AG08395 (cell line): ENCODE measurements around the gene NKTR.
"Not testable (repeated sequence)": the region's sequence is repeated elsewhere in the genome, so short reads cannot be mapped to it uniquely, and the experiment has no call there.

Experiments used
- DNase-seq: peaks from one replicate; pipeline ENCODE4 v3.0.0; 2012; ENCODE audit warnings: mixed read lengths, low spot score

Gene NKTR

DNA sequence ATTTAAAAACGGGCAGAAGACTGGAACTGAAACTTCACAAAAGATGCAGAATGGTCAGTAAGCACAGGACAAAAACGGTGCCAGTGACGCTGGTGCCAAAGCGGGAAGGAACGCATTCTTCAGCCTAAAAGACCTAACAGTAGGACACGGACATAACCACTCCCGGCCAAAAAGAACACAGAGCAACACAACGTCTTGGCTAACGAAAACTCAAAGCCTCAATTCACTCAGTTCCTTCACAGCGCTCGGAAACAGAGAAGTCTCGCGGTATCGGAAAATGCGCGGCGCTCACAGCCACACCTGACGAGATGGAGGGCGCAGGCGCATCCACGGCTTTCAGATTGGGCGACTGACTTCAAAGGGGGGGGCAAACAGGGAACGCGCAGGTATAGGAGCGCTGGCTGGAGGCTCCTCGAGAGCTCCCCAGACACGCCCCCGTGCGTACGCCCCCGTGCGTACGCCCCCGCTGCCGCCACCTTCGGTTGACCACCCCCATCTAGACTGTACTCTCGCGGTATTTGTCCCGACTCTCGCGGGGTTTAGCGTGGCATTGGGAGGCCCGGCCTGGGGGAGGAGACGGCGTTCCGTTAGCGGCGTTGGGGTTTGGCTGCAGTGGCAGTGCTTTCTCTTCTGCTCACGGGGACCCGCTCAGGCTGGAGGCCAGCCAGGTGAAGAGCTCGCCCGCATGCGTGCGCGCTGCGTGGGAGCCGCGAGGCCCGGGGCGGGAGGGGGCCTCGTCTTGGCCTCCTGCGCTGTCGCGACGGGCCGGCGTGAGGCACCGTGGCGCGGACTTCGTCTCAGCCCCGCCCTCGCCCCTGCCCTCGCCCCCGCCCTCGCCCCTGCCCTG lies at the start of gene NKTR:
Gene NKTR, plus strand, starts transcription at position 576 of the 847 bp plus-strand sequence. CDS start 321 bp downstream, outside the sequence.
- DNase-seq = peak; percentile 95

DNA sequence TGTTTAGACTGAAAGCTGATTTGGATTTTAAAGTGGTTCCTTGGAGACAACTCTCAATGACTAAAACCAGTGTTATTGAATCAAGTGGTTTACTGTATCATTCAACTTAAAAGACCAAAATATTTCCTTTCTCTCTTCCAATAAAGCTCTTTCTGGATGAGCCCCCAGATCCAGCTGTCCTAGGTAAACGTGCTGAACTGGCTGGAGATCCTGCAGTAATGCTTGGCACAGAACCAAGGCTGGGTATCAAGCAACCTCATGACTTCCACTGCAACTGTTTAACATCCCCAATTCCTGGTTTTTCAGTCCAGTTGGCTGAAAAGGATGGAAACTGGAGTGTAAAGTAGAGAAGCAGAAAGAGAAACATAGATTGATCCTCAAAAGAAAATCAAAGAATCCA lies 47.7 kb upstream of the NKTR start:
- DNase-seq = no peak

DNA sequence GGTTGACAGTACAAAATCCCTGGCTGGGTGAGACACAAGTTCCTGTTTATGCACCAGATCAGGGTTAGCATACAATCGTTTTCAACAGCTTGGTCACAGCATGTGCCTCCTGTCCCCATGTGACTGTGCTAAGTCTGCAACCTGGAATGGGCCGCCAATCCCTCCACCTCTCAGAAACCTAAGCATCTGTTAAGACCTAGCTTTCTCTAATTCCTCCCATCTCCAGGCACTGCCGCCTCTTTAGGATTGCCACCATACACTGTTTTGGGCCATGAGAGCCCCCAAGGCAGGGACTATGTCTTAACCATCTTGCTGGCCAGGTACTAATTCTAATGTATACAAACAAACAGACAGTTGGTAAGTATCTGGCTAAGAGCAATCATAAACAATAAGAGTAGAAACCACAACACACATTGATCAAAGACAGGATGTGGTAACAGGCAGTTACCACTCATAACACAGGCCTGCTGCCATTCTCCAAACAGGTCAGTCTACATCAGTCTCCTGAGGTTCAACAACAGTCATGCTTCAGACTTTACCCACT lies 44.3 kb upstream of the NKTR start:
- no peak for DNase-seq

DNA sequence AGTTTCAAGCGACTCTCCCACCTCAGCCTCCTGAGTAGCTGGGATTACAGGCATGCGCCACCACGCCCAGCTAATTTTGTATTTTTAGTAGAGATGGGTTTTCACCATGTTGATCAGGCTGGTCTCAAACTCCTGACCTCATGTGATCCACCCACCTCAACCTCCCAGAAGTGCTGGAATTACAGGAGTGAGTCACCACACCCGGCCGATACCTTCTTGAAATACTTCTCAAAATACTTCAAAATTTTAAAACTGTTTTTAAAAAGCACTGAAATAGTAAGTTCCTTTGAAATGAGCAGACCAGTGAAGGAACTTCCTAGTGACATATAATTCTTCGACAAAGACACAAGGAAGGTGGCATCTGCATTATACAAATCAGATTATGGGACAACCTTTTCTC lies 43.7 kb upstream of the NKTR start:
- not testable (repeated sequence) for DNase-seq

DNA sequence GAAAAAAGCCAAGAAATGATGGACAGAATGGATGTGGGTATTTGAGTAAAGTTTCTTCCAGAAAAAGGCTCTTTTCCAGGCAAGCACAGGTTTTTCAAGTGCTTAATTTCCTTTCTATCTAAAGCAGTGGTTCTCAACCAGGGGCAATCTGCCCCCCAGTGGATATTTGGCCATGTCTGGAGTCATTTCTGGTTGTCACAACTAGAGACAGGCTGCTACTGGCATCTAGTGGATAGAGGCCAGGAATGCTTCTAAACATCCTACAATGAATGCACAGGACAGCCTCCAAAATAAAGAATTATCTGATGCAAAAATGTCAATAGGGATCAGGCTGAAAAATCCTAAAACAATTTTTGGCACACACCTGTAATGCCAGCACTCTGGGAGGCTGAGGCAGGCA lies 42.6 kb upstream of the NKTR start:
- DNase-seq = no peak

DNA sequence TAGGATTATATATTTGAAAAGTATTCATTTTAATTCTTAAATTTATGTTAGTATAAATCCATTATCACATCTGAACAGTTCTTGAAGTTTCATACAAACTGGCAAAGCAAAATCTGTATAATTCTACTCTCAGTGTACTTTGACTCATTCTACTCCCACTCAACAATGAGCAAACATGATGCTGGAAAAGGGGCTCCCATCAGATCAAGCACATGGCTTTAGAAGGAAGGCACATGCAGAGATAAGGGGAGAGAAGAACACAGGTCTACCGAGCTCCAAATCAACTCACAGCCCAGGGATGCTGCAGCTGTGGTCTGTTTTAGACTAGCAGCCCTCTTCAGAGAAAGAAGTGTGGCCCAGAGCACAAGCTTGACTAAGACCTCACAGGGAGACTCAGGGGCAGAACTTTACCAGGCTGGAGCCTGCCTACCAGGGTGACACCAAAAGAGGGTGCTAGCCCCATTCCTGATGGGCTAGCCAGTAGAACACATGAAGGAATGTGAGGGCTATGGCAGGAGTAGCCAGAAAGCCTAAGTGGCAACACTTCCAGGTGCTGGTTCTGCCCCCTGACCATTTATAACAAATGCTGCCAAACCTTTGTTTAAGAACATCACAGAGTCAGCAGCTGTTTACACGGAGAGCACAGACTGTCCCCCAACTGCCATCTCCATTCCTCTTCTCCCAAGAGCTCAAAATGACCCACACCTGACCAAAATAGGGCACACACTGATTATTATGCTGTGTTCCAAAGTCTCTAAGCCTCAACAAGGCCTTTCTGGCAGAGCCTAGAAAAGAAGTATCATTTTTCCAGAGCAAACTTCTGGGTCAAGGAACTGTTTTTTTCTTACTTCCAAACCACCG lies 38.2 kb upstream of the NKTR start:
- DNase-seq = no peak

DNA sequence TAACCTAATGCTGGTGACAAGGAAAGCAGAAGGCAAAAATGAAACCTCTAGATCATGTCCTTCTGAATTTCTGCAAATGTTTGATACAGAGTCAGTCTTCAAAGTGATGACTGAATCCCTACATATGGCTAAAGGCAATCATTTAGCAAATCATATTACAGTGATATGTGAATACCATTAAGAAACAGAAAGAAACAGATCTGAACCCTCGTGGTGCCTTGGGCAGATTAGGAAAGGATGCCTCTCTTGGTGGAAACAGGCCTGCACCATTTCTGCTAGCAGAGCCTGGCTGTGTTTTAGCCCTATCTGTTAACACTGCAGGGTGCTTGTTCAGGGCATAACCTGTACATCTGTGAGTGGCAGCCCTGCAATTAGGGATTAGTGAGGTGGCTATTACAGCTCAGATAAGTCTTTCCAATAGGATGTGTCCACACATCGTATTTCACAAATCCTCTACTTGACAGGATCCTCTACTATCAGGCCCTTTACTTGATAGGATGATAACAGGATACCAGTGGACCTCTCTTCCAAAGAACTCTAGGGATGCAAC lies 30.8 kb upstream of the NKTR start:
- no peak for DNase-seq

DNA sequence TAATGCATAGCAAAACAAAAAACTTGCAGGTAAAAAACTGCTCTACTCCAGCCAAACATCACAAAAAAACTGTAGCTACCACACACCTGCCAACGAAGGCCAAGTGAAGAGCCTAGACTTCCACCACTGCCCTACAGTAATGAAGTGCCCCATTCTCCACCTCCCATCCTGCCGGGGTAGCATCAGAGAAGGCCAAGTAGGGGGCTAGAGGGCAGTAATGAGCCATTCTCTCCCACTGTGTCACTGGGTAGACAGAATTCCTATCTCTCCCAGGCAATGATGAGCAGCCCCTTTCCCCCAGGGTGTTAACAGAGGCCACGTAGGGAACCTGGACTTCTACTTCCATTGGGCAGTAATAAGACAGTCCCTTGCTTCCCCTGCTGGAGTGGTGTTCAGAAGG lies 28.2 kb upstream of the NKTR start:
- DNase-seq = peak; percentile 65

DNA sequence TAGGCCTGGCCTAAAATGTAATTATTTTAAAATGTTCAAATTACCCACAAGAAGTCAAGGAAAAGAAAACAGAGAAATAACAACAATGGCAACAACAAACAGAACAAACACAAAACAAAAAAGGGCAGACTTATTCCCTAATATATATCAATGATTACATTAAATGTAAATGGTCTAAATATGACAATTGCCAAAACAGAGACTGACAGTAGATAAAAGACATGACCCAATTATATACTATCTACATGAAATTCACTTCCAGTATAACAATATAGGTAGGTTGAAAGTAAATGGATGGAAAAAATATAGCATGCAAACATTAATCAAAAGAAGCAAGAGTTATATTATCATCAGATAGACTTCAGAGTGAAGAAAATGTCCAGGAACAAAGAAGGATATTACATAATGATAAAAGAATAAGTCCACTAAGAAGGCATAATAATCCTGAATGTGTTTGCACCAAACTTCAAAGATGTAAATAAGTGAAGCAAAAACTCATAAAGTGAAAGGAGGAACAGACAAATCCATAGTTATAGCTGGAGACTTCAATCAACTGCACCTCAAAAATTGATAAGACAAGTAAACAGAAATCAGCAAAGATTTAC lies 25.2 kb upstream of the NKTR start:
- no peak for DNase-seq

DNA sequence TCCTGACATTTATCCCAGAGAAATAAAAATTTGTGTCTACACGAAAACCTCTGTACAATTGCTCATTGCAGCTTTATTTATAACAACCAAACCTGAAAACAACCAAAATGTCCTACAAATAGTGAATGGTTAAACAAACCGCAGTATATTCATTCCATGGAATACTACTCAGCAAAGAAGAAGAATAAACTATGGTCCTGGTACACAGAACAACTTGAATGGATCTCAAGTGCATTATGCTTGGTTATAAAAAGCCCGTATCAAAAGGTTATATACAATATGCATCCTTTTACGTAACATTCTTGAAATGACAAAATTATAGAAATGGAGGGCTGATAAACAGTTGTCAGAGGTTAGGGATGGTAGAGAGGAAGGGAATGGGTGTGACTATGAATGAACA lies 22.4 kb upstream of the NKTR start:
- DNase-seq = no peak

DNA sequence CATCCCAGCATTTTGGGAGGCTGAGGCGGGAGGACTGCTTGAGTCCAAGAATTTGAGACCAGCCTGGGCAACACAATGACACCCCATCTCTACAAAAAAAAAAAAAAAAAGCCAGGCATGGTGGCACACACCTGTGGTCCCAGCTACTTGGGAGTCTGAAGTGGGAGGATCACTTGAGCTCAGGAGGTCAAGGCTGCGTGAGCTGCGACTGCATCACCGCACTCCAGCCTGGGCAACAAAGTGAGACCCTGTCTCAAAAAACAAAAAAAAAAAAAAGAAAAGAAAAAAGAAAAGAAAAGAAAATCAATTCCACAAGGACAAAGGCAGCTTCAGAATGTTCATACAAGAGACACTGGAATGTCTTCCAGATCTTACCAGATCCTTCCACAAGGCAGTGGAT lies 21.1 kb upstream of the NKTR start:
- not testable (repeated sequence) for DNase-seq

DNA sequence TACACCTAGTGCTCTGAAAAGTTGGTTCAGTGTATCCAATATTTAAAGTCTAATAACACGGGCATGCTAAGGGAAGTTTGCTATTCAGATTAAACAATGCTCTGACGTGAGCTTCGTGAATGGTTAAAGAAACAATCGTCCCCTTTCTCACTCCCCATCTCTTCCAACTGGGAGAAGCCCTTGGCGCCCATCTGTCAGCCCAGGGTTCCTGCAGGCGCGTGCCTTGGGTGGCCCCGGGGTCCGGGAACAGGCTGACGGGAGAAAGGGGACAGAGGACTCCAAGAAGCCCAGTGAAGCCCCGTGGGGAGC lies 19.1 kb upstream of the NKTR start:
- no peak for DNase-seq

DNA sequence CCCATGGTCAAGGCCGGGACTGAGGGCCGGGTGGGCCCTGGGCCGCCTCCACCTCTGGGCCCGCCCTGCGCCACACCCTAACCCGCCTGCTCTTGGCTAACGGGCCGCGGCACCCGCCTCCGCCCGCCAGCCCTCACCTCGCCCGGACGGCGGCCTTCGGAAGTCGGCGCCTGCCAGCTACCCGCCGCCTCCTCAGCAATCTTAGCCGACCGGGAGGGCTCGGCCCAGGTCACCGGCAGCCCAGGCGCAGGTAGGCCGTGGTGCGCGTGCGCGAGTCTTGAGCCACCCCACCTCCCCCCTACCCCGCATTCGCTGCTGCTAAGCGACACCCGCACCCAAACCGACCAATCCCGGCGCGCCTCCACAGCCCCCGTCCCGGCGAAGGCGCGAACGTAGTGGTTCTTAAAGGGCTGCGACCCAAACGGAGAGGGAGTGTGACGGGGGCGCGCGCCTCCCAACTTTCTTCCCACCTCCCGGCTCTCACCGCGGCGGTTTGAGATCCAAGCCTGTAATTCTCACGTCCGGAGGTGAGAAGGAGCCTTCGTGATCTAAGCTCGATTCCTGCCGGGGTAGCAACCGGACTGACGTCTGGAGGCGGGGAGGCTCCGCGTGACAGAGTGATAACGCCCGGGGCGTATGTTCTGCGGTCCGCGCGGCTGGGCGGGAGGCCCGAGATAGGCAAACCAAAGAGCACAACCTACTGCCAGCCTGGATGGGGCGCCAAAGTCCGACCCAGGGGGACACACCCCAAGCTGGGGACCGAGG lies 18.6 kb upstream of the NKTR start, which contains the start of gene SEC22C:
Gene SEC22C, minus strand, starts transcription at position 259 of the 765 bp plus-strand sequence. CDS start 12,921 bp downstream, outside the sequence.
- DNase-seq = peak; percentile 100

DNA sequence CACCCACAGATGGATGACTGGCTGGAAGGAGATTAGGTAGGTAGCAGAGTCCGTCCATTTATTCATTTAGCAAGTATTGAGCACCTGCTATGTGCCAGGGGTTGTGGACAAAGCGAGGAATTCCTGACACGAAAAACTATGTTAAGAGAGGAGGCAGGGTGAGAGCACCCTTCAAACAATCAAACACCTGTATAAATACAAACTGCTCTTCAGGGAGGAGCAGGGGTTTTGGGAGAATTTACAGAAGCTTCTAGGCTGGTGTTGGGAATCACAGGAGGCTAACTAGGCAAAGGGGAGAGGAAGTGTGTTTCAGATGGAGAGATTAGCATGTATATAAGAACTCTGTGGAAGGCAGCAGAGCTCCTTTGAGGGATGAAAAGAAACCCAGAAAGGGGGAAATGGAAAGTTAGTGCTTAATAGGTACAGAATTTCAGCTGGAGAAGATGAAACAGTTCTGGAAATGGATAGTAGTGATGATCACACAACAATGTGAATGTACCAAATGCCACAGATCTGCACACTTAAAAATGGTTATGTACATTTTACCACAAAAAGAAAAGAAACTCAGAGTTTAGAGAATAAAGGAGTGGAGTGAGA lies 17.9 kb upstream of the NKTR start:
- no peak for DNase-seq

DNA sequence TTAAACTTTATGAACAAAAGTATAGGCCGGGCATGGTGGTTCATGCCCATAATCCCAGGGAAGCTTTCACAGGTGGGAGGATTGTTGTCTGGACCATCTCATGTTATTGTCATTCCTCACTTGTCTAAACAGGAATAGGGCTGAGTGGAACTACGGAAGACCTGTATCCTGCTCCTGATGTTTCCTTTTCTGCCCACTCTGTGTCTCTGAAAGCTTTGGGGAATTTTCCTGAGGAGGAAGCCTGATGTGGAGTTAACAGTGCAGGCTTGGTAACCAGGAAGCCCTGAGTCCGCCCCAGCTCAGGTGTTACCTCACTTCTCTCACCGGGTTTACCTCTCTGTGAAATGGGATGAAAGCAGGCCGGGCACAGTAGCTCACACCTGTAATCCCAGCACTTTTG lies 11.9 kb upstream of the NKTR start:
- no peak for DNase-seq

DNA sequence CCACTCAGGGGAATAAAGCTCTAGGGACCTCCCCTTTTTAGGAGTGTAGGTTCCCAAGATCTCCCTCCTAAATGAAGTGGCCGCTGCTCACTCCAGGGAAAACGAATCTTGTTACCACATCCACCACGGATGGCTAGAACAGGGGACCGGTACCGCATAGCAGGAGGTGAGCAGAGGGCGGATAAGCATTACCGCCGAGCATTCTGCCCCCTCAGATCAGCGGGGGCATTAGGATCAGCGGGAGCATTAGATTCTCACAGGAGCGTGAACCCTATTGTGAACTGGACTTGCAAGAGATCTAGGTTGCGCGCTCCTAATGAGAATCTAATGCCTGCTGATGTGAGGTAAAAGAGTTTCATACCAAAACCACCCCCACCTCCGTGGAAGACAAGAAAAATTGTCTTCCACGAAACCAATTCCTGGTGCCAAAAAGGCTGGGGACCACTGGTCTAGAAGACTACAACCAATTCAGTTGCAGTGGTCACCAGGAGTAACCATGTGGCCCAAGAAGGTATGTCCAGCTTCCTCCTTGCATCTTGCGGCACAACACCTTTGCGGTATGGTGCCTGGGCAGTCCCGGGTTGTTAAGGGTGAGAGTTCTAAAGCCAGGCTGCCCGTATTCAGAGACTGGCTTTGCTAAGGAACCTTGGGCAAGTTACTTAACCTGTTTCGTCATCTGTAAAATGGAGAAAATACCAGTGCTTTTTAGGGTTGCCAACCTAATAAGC lies 10.9 kb upstream of the NKTR start:
- no peak for DNase-seq

DNA sequence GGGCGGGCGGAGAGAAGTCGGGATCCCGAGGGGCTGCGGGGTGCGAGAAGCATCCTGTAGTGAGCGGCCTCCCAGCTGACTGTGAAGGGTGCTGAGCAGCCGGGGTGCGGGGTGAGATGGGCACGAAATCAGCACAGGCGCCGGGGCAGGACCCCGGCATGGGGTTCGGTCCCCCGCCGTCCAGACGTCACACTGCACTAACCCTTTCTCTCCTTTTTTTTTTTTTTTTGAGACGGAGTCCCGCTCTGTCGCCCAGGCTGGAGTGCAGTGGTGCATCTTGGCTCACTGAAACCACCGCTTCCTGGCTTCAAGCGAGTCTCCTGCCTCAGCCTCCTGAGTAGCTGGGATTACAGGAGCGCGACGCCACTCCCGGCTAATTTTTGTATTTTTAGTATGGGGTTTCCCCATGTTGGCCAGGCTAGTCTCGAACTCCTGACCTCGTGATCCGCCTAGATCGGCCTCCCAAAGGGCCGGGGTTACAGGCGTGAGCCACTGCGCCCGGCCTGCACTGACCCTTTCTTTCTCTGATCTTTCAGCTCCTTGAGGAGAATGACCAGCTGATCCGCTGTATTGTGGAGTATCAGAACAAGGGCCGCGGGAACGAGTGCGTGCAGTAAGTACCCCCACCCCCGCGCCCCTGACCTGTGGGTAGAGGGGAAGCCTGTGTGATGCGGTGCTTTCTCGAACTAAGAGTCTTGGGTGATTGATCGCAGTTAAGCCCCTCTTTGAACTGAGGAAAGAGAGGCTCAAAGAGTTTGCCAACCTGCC lies 9.3 kb upstream of the NKTR start:
- DNase-seq = no peak

DNA sequence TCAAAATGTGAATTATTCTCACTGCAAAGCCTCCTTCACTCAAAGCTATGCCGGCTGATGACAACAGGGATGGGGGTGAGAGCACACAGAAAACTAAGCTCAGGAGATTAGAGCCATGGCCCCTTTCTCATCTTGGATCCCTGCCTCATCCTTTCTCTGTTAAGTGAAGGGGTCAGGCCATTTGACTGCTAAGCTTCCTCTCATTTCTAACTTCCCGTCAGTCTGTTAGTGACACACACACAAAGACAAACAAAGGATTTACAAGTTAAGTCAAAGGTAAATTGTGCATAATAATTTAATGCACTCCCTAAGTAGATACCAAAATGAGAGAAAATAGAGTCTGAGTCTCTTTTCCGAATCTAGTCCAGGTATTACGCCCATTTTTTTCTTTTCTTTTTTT lies 8.7 kb upstream of the NKTR start:
- no peak for DNase-seq

DNA sequence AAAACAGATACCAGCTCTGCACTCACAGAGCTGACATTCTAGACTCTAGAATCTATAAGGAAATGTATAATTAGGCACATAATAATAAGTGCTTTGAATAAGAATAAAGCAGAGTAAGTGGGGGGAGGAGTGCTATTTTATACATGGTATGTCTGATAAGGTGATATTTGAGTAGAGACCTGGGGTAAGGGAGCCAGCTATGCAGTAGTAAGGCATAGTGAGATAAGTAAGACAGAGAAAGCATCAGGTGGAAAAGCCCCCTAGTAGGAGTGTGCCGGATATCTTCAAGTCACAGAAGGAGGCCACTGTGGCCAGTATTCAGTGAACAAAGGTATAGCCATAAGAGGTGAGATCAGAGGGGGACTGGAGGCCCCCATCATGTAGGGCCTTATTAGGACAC lies 6.9 kb upstream of the NKTR start:
- no peak for DNase-seq

DNA sequence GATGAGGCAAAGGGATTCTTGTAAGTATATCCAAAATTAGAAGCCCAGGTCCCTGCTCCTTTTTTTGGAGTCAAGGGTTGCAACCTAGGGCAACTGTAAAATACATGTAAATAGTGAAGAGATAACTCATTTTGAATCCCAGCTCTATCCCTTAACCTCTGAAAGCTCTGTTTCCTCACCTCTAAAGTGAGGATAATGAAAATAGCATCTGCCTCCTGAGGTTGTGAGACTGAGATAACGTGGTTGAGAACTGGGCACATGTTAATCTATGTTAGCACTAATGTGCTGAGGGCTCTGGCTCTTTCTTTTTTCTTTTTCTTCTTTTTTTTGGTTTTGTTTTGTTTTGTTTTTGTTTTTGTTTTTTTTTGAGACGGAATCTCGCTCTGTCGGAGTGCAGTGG lies 4.8 kb upstream of the NKTR start:
- no peak for DNase-seq
